GM19438 (cell line): Measurements from ENCODE around the gene ZNF549.
"Not testable (repeated sequence)": the region's sequence is repeated elsewhere in the genome, so short reads cannot be mapped to it uniquely, and the experiment has no call there.

Source experiments
- ATAC-seq: cut with Tn5 transposase; IDR thresholded peaks from one replicate; pipeline ENCODE4 v1.9.1; 2021; ENCODE audit warnings: low read depth; ENCODE audit not compliant: unreplicated experiment

ZNF549 gene

GRCh38 chr19:57527136-57527881, at the start of gene ZNF549:
Gene ZNF549, plus strand, starts transcription at chr19:57527356. Its CDS starts 218 bp downstream, at chr19:57527574.
- peak; percentile 99 for ATAC-seq

- peak; percentile 92 for ATAC-seq
Measured at GRCh38 chr19:57487477-57488298, 39.5 kb upstream of the ZNF549 start, which contains the start of gene ZNF419. Gene ZNF419, plus strand, starts transcription at chr19:57487750. Its CDS starts 201 bp downstream, at chr19:57487951.

GRCh38 chr19:57488299-57488644, 38.9 kb upstream of the ZNF549 start:
- ATAC-seq, result not testable (repeated sequence)

GRCh38 chr19:57499332-57499679, 27.9 kb upstream of the ZNF549 start:
- ATAC-seq, result not testable (repeated sequence)

GRCh38 chr19:57499680-57500395, 27.3 kb upstream of the ZNF549 start, which contains the start of gene ZNF773:
Gene ZNF773, plus strand, starts transcription at chr19:57499938. Its CDS starts 143 bp downstream, at chr19:57500081.
- peak; percentile 94 for ATAC-seq

GRCh38 chr19:57500400-57500799, 26.8 kb upstream of the ZNF549 start:
- ATAC-seq, result not testable (repeated sequence)

- ATAC-seq, result no peak
Measured at GRCh38 chr19:57506163-57506562, 21.0 kb upstream of the ZNF549 start.

GRCh38 chr19:57511484-57511883, 15.7 kb upstream of the ZNF549 start:
- ATAC-seq, result no peak

GRCh38 chr19:57512845-57513244, 14.3 kb upstream of the ZNF549 start:
- ATAC-seq, result no peak

GRCh38 chr19:57515255-57515654, 11.9 kb upstream of the ZNF549 start:
- ATAC-seq, result no peak

GRCh38 chr19:57518021-57518420, 9.1 kb upstream of the ZNF549 start:
- ATAC-seq, result not testable (repeated sequence)

GRCh38 chr19:57537953-57538547, 10.9 kb downstream of the ZNF549 start:
- ATAC-seq, result no peak

GRCh38 chr19:57546513-57546912, 19.4 kb downstream of the ZNF549 start:
- ATAC-seq, result no peak

- no peak for ATAC-seq
Measured at GRCh38 chr19:57552432-57552831, 25.3 kb downstream of the ZNF549 start.

- ATAC-seq, result no peak
Measured at GRCh38 chr19:57557659-57558058, 30.5 kb downstream of the ZNF549 start.

GRCh38 chr19:57558525-57558924, 31.4 kb downstream of the ZNF549 start:
- no peak for ATAC-seq

- ATAC-seq, result peak; percentile 25
Measured at GRCh38 chr19:57559008-57559403, 31.9 kb downstream of the ZNF549 start.

GRCh38 chr19:57559404-57560025, 32.4 kb downstream of the ZNF549 start, which contains the start of gene ZNF550:
Gene ZNF550, minus strand, starts transcription at chr19:57559863. Its CDS starts 181 bp downstream, at chr19:57559682.
- peak; percentile 91 for ATAC-seq

- peak; percentile 19 for ATAC-seq
Measured at GRCh38 chr19:57560049-57560491, 32.9 kb downstream of the ZNF549 start.

- no peak for ATAC-seq
Measured at GRCh38 chr19:57563547-57563946, 36.4 kb downstream of the ZNF549 start.
